Endodermal cell (in vitro differentiated cells): ENCODE data around the gene ABCD1. TPM values are rescaled to one million over a fixed set of nuclear protein-coding genes. Genes with fewer than 3 reads are reported as not detected.

Experiments
- DNase-seq: peaks from one replicate; pipeline ENCODE4 v3.0.0-alpha.2; 2017
- H3K27ac ChIP-seq: 2 replicates; pipeline ENCODE4 v1.5.1; 2013; ENCODE audit warnings: mild to moderate bottlenecking, low read depth, low read length, moderate library complexity
- H3K27me3 ChIP-seq: 2 replicates; pipeline ENCODE4 v1.6.1; 2013; ENCODE audit warnings: mild to moderate bottlenecking, low read length, moderate library complexity; ENCODE audit not compliant: insufficient read depth, control insufficient read depth, poor library complexity, severe bottlenecking
- H3K36me3 ChIP-seq: 2 replicates; pipeline ENCODE4 v1.7.0; 2013; ENCODE audit warnings: mild to moderate bottlenecking, low read length, moderate library complexity; ENCODE audit not compliant: control insufficient read depth, insufficient read depth
- H3K4me1 ChIP-seq: one replicate; pipeline ENCODE4 v1.7.0; 2013; ENCODE audit warnings: low read length; ENCODE audit not compliant: control insufficient read depth, insufficient read depth
- H3K4me3 ChIP-seq: 2 replicates; pipeline ENCODE4 v1.5.1; 2013; ENCODE audit warnings: mild to moderate bottlenecking, low read length, moderate library complexity
- H3K9ac ChIP-seq: 2 replicates; pipeline ENCODE4 v1.6.1; 2013; ENCODE audit warnings: mild to moderate bottlenecking, low read length, moderate library complexity; ENCODE audit not compliant: poor library complexity, severe bottlenecking; ENCODE audit errors: extremely low read depth
- H3K9me3 ChIP-seq: 2 replicates; pipeline ENCODE4 v1.6.1; 2013; ENCODE audit warnings: mild to moderate bottlenecking, low read length, moderate library complexity; ENCODE audit not compliant: control insufficient read depth
- H3K27ac Mint-ChIP-seq: 2 replicates; pipeline ENCODE4 v1.8.0; 2020; ENCODE audit warnings: mixed read lengths
- H3K27me3 Mint-ChIP-seq: 2 replicates; pipeline ENCODE4 v1.8.0; 2021; ENCODE audit warnings: mild to moderate bottlenecking, mixed read lengths; ENCODE audit not compliant: insufficient read depth
- H3K36me3 Mint-ChIP-seq: 2 replicates; pipeline ENCODE4 v1.8.0; 2020; ENCODE audit warnings: low read depth, mixed read lengths
- H3K4me1 Mint-ChIP-seq: 2 replicates; pipeline ENCODE4 v1.8.0; 2020; ENCODE audit warnings: mixed read lengths
- H3K4me3 Mint-ChIP-seq: 2 replicates; pipeline ENCODE4 v1.8.0; 2020; ENCODE audit warnings: mild to moderate bottlenecking, moderate library complexity, mixed read lengths
- H3K9me3 Mint-ChIP-seq: 2 replicates; pipeline ENCODE4 v1.8.0; 2020; ENCODE audit warnings: mild to moderate bottlenecking, mixed read lengths
- CTCF ChIP-seq: fragments of 200-600 bp; sonication (generic); conservative IDR thresholded peaks from 2 replicates; pipeline ENCODE4 v1.5.0; 2021; ENCODE audit warnings: antibody characterized with exemption, mild to moderate bottlenecking
- WGBS, 2 experiments: methylation state at CpG; one replicate each; pipeline versions ENCODE4 v1.1.5 to v1.1.7; 2013; ENCODE audit warnings: missing lambda C conversion rate in 2 of 2, mixed read lengths in 1 of 2; ENCODE audit not compliant: insufficient coverage in 1 of 2, insufficient read length in 1 of 2; 5-methylcytosine and 5-hydroxymethylcytosine counted together
- total RNA-seq, 2 donors: library from RNA; stranded (reverse); fragmentation: NEBNext Ultra II Directional in 1 of 2; extraction: Animal tissue kit (Norgen Biotek cat#: 25700) in 1 of 2; gene quantifications; 2 replicates in 1 of 2; 3 replicates in 1 of 2; pipeline ENCODE4 v1.2.1, GENCODE V29; 2021

ABCD1 gene
- total RNA-seq, 2 donors from 2014 or later: 17.9 to 18.2 TPM

- H3K36me3 Mint-ChIP-seq: no peaks in the 10 kb centered on the region
- Histone ChIP-seq H3K27ac (no peak overlapping the region), H3K4me3 (no peak overlapping the region), H3K36me3 (no peaks in the 10 kb centered on the region), H3K9ac (no peak overlapping the region), H3K9me3 (no peaks in the 10 kb centered on the region), H3K27me3 (no peaks in the 10 kb centered on the region), H3K4me1 (no peaks in the 10 kb centered on the region)
- 89 to 90% methylated on average over 5 to 18 of the region's 18 CpGs for WGBS, 2 experiments
- H3K4me1 Mint-ChIP-seq: no peaks in the 10 kb centered on the region
- H3K27ac Mint-ChIP-seq: no peak overlapping the region
- no peak overlapping the region for H3K4me3 Mint-ChIP-seq
- H3K27me3 Mint-ChIP-seq: peaks cover 5% of the 10 kb centered on the region
- no peak for TF ChIP-seq CTCF
- H3K9me3 Mint-ChIP-seq: peaks cover 53% of the 10 kb centered on the region
- no peak for DNase-seq
Measured at GRCh38 chrX:153763298-153763932, 38.8 kb downstream of the ABCD1 start.

GRCh38 chrX:153763989-153764755 is 39.5 kb downstream of the ABCD1 start, which contains the start of gene PLXNB3:
TSS of gene PLXNB3 (plus strand) at chrX:153764249. CDS start at chrX:153765536, 1,287 bp downstream.
- Histone ChIP-seq H3K36me3 (no peaks in the 10 kb centered on the region), H3K27me3 (no peaks in the 10 kb centered on the region), H3K4me1 (no peaks in the 10 kb centered on the region), H3K9ac (no peak within 1 kb of the TSS), H3K27ac (no peak within 1 kb of the TSS), H3K9me3 (no peaks in the 10 kb centered on the region), H3K4me3 (no peak within 1 kb of the TSS)
- Mint-ChIP-seq H3K4me3 (no peak within 1 kb of the TSS), H3K9me3 (peaks cover 54% of the 10 kb centered on the region), H3K27me3 (peaks cover 5% of the 10 kb centered on the region), H3K4me1 (no peaks in the 10 kb centered on the region), H3K36me3 (no peaks in the 10 kb centered on the region), H3K27ac (no peak within 1 kb of the TSS)
- peak; percentile 93 for DNase-seq
- peak; percentile 82 for TF ChIP-seq CTCF
- WGBS, 2 experiments: 0 to 49% methylated on average over 1 to 26 of the region's 26 CpGs

- DNase-seq: peak; percentile 32
- H3K9me3 Mint-ChIP-seq: peaks cover 54% of the 10 kb centered on the region
- no peak overlapping the region for H3K9ac ChIP-seq
- H3K9me3 ChIP-seq: no peaks in the 10 kb centered on the region
- H3K4me1 Mint-ChIP-seq: no peaks in the 10 kb centered on the region
- H3K27me3 Mint-ChIP-seq: peaks cover 5% of the 10 kb centered on the region
- no peak for TF ChIP-seq CTCF
- H3K4me1 ChIP-seq: no peaks in the 10 kb centered on the region
- H3K36me3 Mint-ChIP-seq: no peaks in the 10 kb centered on the region
- 94% methylated on average over 7 of the region's 7 CpGs; no CpG with 5 or more reads in 1 of the 2 experiments for WGBS, 2 experiments
- no peak overlapping the region for H3K4me3 ChIP-seq
- H3K27me3 ChIP-seq: no peaks in the 10 kb centered on the region
- no peak overlapping the region for H3K27ac Mint-ChIP-seq
- no peaks in the 10 kb centered on the region for H3K36me3 ChIP-seq
- H3K27ac ChIP-seq: no peak overlapping the region
- H3K4me3 Mint-ChIP-seq: no peak overlapping the region
Measured at GRCh38 chrX:153764786-153765137, 40.1 kb downstream of the ABCD1 start.
